Activated CD8-positive, alpha-beta memory T cell treated with anti-CD3 and anti-CD28 coated beads for 24 hours (primary cell): ENCODE results near the gene IFI30.

Experiments used
- DNase-seq: peaks from one replicate; pipeline ENCODE4 v3.0.0-alpha.2; 2020

Gene IFI30

GRCh38 chr19:18173572-18174288 lies at the start of gene IFI30:
TSS of gene IFI30 (plus strand) at chr19:18173813. CDS start at chr19:18173842, 29 bp downstream.
- peak; percentile 84 for DNase-seq

GRCh38 chr19:18123819-18124218 lies 49.8 kb upstream of the IFI30 start:
- no peak for DNase-seq

- no peak for DNase-seq
Observed at GRCh38 chr19:18126097-18126496, 47.5 kb upstream of the IFI30 start.

DNA sequence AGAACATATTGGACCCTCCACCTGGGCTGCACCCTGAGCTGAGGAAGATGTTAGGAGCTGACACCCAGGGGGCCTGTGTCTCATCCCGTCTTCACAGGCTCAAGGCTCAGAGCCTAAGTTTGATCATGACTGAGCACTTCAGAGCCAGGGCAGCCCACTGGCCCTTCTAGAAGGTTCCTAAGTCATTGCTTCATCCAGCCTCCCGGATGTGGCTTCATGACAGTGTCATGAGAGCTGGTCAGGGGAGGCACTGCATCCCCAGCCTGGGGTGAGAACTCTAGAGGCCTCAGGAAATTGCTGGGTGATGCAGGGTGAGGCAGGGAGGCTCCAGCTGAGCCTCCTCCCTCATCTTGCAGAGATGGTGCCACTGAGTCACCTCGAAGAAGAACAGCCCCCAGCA lies 45.6 kb upstream of the IFI30 start:
- DNase-seq = no peak

DNA sequence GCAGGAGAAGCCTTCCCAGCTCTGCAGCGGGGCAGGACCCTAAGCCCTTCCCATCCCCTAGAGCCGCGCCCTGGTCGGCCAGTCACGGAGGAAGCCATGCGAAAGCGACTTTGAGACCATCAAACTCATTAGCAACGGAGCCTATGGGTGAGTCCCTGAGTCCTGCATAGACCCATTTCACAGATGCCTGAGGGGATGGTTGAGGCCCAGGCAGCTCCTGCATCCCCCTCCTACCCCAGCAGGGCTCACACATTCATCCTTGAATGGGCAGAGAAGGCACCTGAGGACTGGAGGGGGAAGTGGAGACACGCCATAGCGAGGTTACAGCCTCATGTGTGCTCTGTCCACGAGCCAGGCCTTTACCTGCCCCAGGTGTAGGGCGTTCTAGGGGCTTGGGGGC lies 44.8 kb upstream of the IFI30 start:
- no peak for DNase-seq

GRCh38 chr19:18130523-18131242 lies 42.9 kb upstream of the IFI30 start:
- DNase-seq = no peak

DNA sequence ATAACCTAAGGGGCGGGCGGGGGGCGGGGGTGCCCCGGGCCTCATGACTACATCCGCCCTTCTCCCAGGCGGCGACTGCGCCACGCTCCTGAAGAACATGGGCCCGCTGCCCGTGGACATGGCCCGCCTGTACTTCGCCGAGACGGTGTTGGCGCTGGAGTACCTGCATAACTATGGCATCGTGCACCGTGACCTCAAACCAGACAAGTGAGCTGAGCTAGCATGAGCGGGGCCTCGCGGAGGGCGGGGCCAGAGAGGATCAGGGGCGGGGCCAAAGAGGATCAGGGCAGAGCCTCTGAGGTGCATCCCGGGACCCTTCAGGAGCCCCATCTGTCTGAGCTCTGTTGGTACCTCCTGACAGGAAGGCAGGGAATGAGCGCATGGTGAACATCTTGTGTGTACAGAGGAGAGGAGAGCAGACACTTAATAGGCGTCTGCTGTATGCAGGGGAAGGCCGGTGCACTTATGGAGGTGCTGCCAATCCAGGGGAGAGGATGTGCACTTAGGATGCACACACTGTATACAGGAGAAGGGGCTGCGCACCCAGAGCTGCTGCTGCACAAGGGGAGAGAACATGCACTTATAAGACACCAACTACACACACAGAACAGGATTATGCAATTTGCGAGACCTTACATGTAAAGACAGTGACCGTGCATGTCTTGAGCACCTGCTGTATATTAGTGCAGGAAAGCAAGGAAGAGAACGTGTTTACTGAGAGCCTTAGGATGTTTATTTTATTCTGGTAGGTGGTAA lies 41.6 kb upstream of the IFI30 start:
- no peak for DNase-seq

DNA sequence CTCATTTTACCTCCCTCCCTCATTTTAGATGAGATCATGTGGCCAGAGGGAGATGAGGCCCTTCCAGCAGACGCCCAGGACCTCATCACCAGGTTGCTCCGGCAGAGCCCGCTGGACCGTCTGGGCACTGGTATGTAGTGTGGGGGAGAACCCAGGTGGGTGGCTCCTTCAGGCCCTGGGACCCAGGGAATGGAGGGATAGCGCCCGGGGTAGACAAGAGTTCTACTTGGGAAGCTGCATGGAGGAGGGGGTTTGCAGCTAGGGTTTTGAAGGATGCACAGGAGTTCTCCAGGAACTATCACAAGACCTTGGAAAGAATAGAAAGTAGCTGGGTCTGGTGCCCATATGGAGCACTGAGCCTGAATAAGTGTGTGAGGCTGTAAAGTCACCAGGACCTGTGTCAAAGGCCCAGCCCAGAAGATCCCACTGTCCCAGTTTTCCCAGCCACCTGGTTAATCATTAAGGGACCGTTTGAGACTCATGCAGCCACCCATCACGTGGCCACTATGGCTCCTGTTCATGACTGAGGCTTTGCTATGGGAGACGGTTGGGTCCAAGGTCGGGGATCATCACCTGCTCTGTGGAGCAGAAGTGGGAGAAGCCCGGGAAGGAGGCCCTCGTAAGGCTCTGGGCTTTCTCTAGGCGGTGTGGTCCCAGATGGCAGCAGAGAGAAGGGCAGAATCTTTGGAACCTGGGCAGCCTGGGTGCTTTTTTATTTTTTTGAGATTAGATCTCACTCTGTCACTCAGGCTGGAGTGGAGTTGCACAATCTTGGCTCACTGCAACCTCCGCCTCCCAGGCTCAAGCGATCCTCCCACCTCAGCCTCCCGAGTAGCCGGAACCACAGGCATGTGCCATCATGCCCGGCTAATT lies 37.7 kb upstream of the IFI30 start:
- no peak for DNase-seq

GRCh38 chr19:18137242-18137641 lies 36.4 kb upstream of the IFI30 start:
- DNase-seq = no peak

DNA sequence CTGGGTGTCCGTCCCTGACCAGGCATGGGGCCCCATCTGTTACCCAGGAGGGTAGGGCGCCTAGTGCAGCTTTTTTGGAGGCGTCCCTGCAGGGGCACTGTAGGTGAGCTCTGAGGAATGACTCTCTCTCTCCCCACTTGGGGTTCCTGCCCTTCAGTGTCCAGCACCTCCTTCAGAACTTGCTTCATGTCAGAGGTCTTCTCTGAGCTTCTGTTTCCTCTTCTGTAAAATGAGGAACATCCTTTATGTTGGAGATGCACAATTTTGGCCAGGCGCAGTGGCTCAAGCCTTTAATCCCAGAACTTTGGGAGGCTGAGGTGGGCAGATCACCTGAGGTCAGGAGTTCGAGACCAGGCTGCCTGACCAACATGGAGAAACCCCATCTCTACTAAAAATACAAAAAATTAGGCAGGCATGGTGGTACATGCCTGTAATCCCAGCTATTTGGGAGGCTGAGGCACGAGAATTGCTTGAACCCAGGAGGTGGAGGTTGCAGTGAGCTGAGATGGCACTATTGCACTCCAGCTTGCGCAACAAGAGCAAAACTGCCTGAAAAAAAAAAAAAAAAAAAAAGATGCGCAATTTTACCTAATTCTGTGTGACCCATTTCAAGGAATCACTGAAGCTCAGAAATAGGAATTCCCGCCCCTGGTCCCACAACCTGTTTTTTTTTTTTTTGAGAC lies 35.8 kb upstream of the IFI30 start:
- DNase-seq = no peak

DNA sequence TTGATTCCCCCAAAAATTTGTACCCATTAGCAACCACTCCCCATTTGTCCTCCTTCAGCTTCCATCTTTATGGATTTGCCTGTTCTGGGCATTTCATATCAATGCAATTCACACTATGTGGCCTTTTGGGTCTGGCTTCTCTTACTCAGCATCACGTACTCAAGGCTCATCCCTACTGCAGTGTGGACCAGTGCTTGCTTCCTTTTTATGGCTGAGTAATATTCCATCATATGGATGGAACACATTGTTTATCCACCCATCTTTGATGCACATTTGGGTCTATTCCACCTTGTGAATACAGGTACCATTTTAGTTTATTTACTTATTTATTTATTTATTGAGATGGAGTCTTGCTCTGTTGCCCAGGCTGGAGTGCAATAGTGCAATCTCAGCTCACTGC lies 33.1 kb upstream of the IFI30 start:
- DNase-seq = no peak

DNA sequence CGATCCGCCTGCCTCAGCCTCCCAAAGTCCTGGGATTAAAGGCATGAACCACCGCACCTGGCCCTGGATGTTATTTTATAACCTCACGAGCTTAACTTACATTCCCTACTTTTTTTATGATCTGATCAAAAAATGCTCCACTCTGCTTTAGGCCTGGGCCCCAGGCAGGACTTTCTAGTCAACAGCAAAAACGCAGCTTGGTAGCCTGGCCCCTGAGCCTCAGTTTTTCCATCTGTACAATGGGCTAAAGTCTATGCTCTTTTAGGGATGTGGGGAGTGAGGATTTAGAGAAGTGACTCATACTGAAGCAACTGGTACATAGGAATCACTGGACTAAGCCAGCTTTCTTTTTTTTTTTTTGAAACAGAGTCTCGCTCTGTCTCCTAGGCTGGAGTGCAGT lies 32.6 kb upstream of the IFI30 start:
- DNase-seq = no peak

- DNase-seq = no peak
Observed at GRCh38 chr19:18143902-18144301, 29.7 kb upstream of the IFI30 start.

GRCh38 chr19:18144361-18144760 lies 29.3 kb upstream of the IFI30 start:
- DNase-seq = no peak

- DNase-seq = no peak
Observed at GRCh38 chr19:18144906-18145305, 28.7 kb upstream of the IFI30 start.

GRCh38 chr19:18145391-18145999 lies 28.1 kb upstream of the IFI30 start:
- DNase-seq = no peak

DNA sequence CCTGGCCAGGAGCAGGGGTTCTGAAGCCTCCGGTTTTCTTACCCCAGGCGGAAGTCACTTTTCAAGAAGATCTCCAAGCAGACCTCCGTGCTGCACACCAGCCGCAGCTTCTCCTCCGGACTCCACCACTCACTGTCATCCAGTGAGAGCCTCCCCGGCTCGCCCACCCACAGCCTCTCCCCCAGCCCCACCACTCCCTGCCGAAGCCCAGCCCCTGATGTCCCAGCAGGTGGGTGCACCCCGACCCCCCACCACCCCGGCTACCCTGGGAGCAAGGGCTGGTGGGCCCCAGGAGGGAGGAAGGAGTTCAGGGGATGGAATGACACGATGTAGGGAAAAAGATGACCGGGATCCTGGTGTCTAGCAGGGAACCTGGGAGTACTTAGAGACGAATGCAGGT lies 26.2 kb upstream of the IFI30 start:
- DNase-seq = no peak

DNA sequence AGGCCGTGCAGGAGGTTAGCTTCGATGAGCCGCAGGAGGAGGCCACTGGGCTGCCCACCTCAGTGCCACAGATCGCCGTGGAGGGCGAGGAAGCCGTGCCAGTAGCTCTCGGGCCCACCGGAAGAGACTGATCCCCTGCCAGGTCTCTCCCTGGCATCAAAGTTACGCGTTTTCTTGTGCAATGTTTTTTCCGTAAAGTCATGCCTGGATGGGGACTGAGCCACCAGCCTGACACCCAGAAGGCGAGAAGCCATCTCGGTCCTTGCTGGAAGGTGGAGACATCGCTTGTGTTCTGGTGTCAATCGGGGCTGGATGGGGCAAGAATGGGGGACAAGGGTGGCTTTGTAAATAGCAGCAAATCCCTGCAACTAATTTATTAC lies 24.0 kb upstream of the IFI30 start:
- DNase-seq = no peak

DNA sequence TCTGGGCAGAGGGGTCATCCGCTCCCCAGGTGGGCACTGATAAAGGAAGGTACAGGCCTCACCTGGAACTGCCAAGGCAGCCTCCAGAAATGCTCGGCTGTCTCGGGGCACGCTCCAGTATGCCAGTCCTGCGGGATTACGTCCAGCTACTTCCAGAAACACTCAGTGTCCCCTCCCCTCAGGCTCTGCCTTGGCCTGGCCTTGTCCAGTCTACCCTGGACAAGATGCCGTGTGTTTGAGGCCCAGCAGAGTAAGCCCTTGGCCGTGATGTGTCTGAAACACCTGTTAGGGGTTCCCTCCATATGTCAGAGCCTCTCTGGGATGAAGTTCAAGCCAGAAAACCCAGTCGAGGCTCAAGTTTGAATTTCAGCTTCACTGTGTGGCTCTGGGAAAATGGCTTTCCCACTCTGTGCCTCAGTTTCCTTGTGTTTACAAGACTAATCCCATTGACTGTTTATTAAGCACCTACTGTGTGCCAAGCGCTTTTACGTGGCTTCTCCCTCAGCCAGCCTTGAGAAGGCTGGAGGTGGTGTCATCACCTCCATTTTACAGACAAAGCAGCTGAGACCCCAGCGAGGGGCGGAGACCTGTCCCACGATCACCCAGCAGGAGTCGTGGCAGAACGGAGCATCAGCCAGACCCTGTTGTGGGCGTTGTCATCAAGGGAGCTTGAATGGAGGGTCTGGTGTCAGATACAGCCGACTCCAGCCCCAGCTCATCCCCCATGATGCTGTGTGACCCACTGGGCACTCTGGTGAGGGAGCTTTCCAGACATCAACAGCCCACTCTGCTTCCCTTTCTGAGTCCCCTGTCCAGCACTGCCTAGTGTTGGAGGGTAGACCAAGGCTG lies 22.6 kb upstream of the IFI30 start:
- DNase-seq = no peak

GRCh38 chr19:18152442-18152816 lies 21.2 kb upstream of the IFI30 start:
- DNase-seq = peak; percentile 99
